IMR-90 (cell line): Measurements from ENCODE around the gene COLQ.

Experiments
- BHLHE40 ChIP-seq: fragments of 150-350 bp; IDR thresholded peaks from 2 replicates; pipeline ENCODE4 v1.6.1; 2016; ENCODE audit warnings: mild to moderate bottlenecking, low read depth, low read length
- CEBPB ChIP-seq: IDR thresholded peaks from 2 replicates; pipeline ENCODE4 v1.6.1; 2012; ENCODE audit warnings: low read depth, low read length, improper control_type of control experiment
- CTCF ChIP-seq: conservative IDR thresholded peaks from 2 replicates; pipeline ENCODE4 v1.5.1; 2012; ENCODE audit warnings: mild to moderate bottlenecking, low read depth, low read length, improper control_type of control experiment
- ELK1 ChIP-seq: fragments of 150-350 bp; IDR thresholded peaks from 2 replicates; pipeline ENCODE4 v1.6.1; 2016; ENCODE audit warnings: low read depth, mild to moderate bottlenecking, low read length, moderate library complexity, borderline replicate concordance
- MAFK ChIP-seq: IDR thresholded peaks from 2 replicates; pipeline ENCODE4 v1.6.1; 2012; ENCODE audit warnings: low read depth, low read length, improper control_type of control experiment
- MXI1 ChIP-seq: IDR thresholded peaks from 2 replicates; pipeline ENCODE4 v1.6.1; 2012; ENCODE audit warnings: low read depth, mild to moderate bottlenecking, low read length, moderate library complexity, borderline replicate concordance
- NFE2L2 ChIP-seq: fragments of 150-350 bp; IDR thresholded peaks from 2 replicates; pipeline ENCODE4 v1.6.1; 2016; ENCODE audit warnings: low read depth, mild to moderate bottlenecking, low read length
- POLR2A ChIP-seq: IDR thresholded peaks from 2 replicates; pipeline ENCODE4 v1.6.1; 2012; ENCODE audit warnings: mild to moderate bottlenecking, low read depth, low read length
- RAD21 ChIP-seq: IDR thresholded peaks from 2 replicates; pipeline ENCODE4 v1.6.1; 2012; ENCODE audit warnings: low read length, improper control_type of control experiment
- RFX5 ChIP-seq: IDR thresholded peaks from 2 replicates; pipeline ENCODE4 v1.8.0; 2012; ENCODE audit warnings: low read depth, mild to moderate bottlenecking, low read length, moderate library complexity
- SMC3 ChIP-seq: fragments of 150-350 bp; IDR thresholded peaks from 2 replicates; pipeline ENCODE4 v1.6.1; 2016; ENCODE audit warnings: low read depth, mild to moderate bottlenecking, antibody characterized with exemption, low read length, moderate library complexity
- USF2 ChIP-seq: fragments of 150-350 bp; IDR thresholded peaks from 2 replicates; pipeline ENCODE4 v1.6.1; 2017; ENCODE audit warnings: mild to moderate bottlenecking, antibody characterized with exemption, low read length, low read depth

- TF ChIP-seq USF2: no peak
- TF ChIP-seq POLR2A: no peak
- no peak for TF ChIP-seq CTCF
- no peak for TF ChIP-seq NFE2L2
- no peak for TF ChIP-seq RFX5
- no peak for TF ChIP-seq ELK1
- TF ChIP-seq MAFK: no peak
- no peak for TF ChIP-seq CEBPB
- no peak for TF ChIP-seq SMC3
- no peak for TF ChIP-seq MXI1
- TF ChIP-seq RAD21: no peak
- TF ChIP-seq BHLHE40: no peak
These were observed 11.0 kb downstream of the COLQ start for GRCh38 chr3:15510493-15510892.
